GM23338 (cell line): ENCODE results near the gene FGD4. TPM values are rescaled to one million over a fixed set of nuclear protein-coding genes. Genes with fewer than 3 reads are reported as not detected.

Source experiments
- ATAC-seq: fragments of 200-7000 bp; cut with Tn5 transposase; 3 replicates; pipeline ENCODE4 v1.9.1; 2020
- DNase-seq: peaks from one replicate; pipeline ENCODE4 v3.0.0-alpha.2; 2015; ENCODE audit warnings: low spot score
- H2AFZ ChIP-seq: fragments of 200-600 bp; sonication (generic); 2 replicates; pipeline ENCODE4 v1.8.0; 2016; ENCODE audit warnings: antibody characterized with exemption, mild to moderate bottlenecking, moderate library complexity
- H3F3A ChIP-seq: fragments of 200-600 bp; sonication (generic); replicated peaks from 2 replicates; pipeline ENCODE4 v1.8.0; 2017; ENCODE audit warnings: antibody characterized with exemption, mixed run types, low read depth
- H3K27ac ChIP-seq: fragments of 200-600 bp; sonication (generic); 2 replicates; pipeline ENCODE4 v1.6.1; 2016; ENCODE audit warnings: low read depth
- H3K27me3 ChIP-seq: fragments of 200-600 bp; sonication (generic); 2 replicates; pipeline ENCODE4 v1.8.0; 2016; ENCODE audit warnings: mild to moderate bottlenecking, mixed run types, moderate library complexity; ENCODE audit not compliant: insufficient read depth
- H3K36me3 ChIP-seq: fragments of 200-600 bp; sonication (generic); 2 replicates; pipeline ENCODE4 v1.8.0; 2016; ENCODE audit warnings: mild to moderate bottlenecking; ENCODE audit not compliant: insufficient read depth
- H3K4me1 ChIP-seq: fragments of 200-600 bp; sonication (generic); 2 replicates; pipeline ENCODE4 v1.8.0; 2016; ENCODE audit warnings: mild to moderate bottlenecking, moderate library complexity; ENCODE audit not compliant: insufficient read depth
- H3K4me2 ChIP-seq: fragments of 200-600 bp; sonication (generic); 2 replicates; pipeline ENCODE4 v1.7.1; 2017; ENCODE audit warnings: mixed run types
- H3K4me3 ChIP-seq: fragments of 200-600 bp; sonication (generic); 2 replicates; pipeline ENCODE4 v1.6.1; 2016; ENCODE audit warnings: mixed run types
- H3K79me2 ChIP-seq: fragments of 200-600 bp; sonication (generic); replicated peaks from 2 replicates; pipeline ENCODE4 v1.8.0; 2017; ENCODE audit warnings: mild to moderate bottlenecking; ENCODE audit not compliant: insufficient read depth
- H3K9me2 ChIP-seq: fragments of 200-600 bp; sonication (generic); 2 replicates; pipeline ENCODE4 v1.8.0; 2017; ENCODE audit not compliant: insufficient read depth
- H4K20me1 ChIP-seq: fragments of 200-600 bp; sonication (generic); replicated peaks from 2 replicates; pipeline ENCODE4 v1.8.0; 2017; ENCODE audit warnings: mild to moderate bottlenecking; ENCODE audit not compliant: insufficient read depth
- H3K27ac Mint-ChIP-seq: 2 replicates; pipeline ENCODE4 v1.8.0; 2020; ENCODE audit warnings: inconsistent platforms, mild to moderate bottlenecking, moderate library complexity, mixed read lengths
- H3K27me3 Mint-ChIP-seq: 3 replicates; pipeline ENCODE4 v1.8.0; 2022; ENCODE audit warnings: low read depth, mild to moderate bottlenecking, moderate library complexity, mixed read lengths, inconsistent platforms; ENCODE audit not compliant: insufficient read depth, poor library complexity
- H3K36me3 Mint-ChIP-seq: 3 replicates; pipeline ENCODE4 v1.8.0; 2021; ENCODE audit warnings: low read depth, mild to moderate bottlenecking, inconsistent platforms, moderate library complexity, mixed read lengths
- H3K4me1 Mint-ChIP-seq: 3 replicates; pipeline ENCODE4 v1.8.0; 2020; ENCODE audit warnings: mild to moderate bottlenecking, inconsistent platforms, mixed read lengths
- H3K4me3 Mint-ChIP-seq: 3 replicates; pipeline ENCODE4 v1.8.0; 2021; ENCODE audit warnings: moderate library complexity, mild to moderate bottlenecking, inconsistent platforms, mixed read lengths
- H3K9me3 Mint-ChIP-seq: 3 replicates; pipeline ENCODE4 v1.8.0; 2020; ENCODE audit warnings: moderate library complexity, mild to moderate bottlenecking, inconsistent platforms, mixed read lengths
- JUNB ChIP-seq: IDR thresholded peaks from one replicate; pipeline ENCODE4 v1.6.1; 2016; ENCODE audit warnings: antibody characterized with exemption; ENCODE audit not compliant: unreplicated experiment
- polyA plus RNA-seq: library from polyadenylated mRNA; unstranded; fragments of >200 nt; fragmentation: Nextera tagmentation; extraction: Ambion mirVana; gene quantifications from 2 replicates; pipeline ENCODE4 v1.2.1, GENCODE V29; 2016
- total RNA-seq: library from RNA; depleted of rRNA; stranded (reverse); fragments of >200 nt; shearing (Covaris generic); gene quantifications from 2 replicates; pipeline ENCODE4 v1.2.3, GENCODE V29; 2014
- TF ChIP-seq, protein P1 (sequence below): fragments of 250-450 bp; sonication (Bioruptor Pico); IDR thresholded peaks from 2 replicates; pipeline ENCODE4 v1.5.0; 2020; ENCODE audit warnings: mild to moderate bottlenecking, moderate library complexity
- TF ChIP-seq, protein P2 (sequence below): IDR thresholded peaks from one replicate; pipeline ENCODE4 v1.6.1; 2018; ENCODE audit warnings: antibody characterized with exemption; ENCODE audit not compliant: unreplicated experiment

The FGD4 gene
- total and polyA plus RNA-seq, 2 experiments from 2014 or later = 24.3 to 54.3 TPM

DNA sequence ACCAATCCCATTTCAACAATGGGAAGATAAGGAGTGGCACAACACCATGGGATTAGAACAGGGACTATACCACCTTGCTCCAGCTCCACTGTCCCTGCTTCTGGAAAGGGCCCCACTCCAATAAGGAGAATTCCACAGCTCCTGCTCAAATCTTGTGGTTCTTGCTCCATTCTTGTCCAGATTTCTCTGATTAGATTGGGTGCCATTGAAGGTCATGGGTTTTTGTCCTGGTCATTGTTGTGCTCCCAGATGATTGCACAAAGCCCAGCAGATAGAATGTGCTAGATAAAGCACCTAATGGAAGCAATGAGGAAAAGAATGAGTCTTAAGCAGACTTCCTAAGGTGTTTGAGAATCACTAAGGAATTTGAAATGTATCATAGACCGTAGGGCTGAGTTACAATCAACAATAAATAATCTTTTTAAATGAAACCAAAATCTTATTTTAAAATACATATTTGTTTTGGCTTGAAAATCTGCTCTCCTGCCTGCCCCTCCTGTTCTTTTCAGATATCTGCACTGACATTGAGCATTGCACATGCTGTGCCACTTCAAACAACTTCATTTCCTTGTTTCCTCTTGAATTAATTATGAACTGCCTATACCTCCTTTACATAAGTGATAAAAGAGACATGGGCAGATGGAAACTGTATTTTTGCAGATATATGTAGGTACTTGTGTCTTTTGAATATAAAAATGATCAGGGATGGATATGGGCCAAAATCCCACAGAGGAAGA is 115.9 kb downstream of the FGD4 start:
- peak overlapping the region; percentile 63; the same call in 1 of the 2 replicates for H3K27ac Mint-ChIP-seq
- ATAC-seq (no peak), DNase-seq (no peak)
- Histone ChIP-seq H3K4me3 (no peak overlapping the region), H3K4me1 (peaks cover 30% of the 10 kb centered on the region), H3K79me2 (peaks cover 98% of the 10 kb centered on the region), H3K36me3 (no peaks in the 10 kb centered on the region), H3F3A (no peaks in the 10 kb centered on the region), H4K20me1 (peaks cover 28% of the 10 kb centered on the region), H3K9me2 (no peaks in the 10 kb centered on the region), H2AFZ (no peak overlapping the region), H3K27ac (no peak overlapping the region), H3K4me2 (no peak overlapping the region), H3K27me3 (no peaks in the 10 kb centered on the region)
- TF ChIP-seq, protein P1, sequence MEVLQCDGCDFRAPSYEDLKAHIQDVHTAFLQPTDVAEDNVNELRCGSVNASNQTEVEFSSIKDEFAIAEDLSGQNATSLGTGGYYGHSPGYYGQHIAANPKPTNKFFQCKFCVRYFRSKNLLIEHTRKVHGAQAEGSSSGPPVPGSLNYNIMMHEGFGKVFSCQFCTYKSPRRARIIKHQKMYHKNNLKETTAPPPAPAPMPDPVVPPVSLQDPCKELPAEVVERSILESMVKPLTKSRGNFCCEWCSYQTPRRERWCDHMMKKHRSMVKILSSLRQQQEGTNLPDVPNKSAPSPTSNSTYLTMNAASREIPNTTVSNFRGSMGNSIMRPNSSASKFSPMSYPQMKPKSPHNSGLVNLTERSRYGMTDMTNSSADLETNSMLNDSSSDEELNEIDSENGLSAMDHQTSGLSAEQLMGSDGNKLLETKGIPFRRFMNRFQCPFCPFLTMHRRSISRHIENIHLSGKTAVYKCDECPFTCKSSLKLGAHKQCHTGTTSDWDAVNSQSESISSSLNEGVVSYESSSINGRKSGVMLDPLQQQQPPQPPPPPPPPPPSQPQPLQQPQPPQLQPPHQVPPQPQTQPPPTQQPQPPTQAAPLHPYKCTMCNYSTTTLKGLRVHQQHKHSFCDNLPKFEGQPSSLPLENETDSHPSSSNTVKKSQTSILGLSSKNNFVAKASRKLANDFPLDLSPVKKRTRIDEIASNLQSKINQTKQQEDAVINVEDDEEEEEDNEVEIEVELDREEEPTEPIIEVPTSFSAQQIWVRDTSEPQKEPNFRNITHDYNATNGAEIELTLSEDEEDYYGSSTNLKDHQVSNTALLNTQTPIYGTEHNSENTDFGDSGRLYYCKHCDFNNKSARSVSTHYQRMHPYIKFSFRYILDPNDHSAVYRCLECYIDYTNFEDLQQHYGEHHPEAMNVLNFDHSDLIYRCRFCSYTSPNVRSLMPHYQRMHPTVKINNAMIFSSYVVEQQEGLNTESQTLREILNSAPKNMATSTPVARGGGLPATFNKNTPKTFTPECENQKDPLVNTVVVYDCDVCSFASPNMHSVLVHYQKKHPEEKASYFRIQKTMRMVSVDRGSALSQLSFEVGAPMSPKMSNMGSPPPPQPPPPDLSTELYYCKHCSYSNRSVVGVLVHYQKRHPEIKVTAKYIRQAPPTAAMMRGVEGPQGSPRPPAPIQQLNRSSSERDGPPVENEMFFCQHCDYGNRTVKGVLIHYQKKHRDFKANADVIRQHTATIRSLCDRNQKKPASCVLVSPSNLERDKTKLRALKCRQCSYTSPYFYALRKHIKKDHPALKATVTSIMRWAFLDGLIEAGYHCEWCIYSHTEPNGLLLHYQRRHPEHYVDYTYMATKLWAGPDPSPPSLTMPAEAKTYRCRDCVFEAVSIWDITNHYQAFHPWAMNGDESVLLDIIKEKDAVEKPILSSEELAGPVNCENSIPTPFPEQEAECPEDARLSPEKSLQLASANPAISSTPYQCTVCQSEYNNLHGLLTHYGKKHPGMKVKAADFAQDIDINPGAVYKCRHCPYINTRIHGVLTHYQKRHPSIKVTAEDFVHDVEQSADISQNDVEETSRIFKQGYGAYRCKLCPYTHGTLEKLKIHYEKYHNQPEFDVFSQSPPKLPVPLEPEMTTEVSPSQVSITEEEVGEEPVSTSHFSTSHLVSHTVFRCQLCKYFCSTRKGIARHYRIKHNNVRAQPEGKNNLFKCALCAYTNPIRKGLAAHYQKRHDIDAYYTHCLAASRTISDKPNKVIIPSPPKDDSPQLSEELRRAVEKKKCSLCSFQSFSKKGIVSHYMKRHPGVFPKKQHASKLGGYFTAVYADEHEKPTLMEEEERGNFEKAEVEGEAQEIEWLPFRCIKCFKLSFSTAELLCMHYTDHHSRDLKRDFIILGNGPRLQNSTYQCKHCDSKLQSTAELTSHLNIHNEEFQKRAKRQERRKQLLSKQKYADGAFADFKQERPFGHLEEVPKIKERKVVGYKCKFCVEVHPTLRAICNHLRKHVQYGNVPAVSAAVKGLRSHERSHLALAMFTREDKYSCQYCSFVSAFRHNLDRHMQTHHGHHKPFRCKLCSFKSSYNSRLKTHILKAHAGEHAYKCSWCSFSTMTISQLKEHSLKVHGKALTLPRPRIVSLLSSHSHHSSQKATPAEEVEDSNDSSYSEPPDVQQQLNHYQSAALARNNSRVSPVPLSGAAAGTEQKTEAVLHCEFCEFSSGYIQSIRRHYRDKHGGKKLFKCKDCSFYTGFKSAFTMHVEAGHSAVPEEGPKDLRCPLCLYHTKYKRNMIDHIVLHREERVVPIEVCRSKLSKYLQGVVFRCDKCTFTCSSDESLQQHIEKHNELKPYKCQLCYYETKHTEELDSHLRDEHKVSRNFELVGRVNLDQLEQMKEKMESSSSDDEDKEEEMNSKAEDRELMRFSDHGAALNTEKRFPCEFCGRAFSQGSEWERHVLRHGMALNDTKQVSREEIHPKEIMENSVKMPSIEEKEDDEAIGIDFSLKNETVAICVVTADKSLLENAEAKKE (CRISPR knock-in tag) = no peak
- TF ChIP-seq, protein P2, sequence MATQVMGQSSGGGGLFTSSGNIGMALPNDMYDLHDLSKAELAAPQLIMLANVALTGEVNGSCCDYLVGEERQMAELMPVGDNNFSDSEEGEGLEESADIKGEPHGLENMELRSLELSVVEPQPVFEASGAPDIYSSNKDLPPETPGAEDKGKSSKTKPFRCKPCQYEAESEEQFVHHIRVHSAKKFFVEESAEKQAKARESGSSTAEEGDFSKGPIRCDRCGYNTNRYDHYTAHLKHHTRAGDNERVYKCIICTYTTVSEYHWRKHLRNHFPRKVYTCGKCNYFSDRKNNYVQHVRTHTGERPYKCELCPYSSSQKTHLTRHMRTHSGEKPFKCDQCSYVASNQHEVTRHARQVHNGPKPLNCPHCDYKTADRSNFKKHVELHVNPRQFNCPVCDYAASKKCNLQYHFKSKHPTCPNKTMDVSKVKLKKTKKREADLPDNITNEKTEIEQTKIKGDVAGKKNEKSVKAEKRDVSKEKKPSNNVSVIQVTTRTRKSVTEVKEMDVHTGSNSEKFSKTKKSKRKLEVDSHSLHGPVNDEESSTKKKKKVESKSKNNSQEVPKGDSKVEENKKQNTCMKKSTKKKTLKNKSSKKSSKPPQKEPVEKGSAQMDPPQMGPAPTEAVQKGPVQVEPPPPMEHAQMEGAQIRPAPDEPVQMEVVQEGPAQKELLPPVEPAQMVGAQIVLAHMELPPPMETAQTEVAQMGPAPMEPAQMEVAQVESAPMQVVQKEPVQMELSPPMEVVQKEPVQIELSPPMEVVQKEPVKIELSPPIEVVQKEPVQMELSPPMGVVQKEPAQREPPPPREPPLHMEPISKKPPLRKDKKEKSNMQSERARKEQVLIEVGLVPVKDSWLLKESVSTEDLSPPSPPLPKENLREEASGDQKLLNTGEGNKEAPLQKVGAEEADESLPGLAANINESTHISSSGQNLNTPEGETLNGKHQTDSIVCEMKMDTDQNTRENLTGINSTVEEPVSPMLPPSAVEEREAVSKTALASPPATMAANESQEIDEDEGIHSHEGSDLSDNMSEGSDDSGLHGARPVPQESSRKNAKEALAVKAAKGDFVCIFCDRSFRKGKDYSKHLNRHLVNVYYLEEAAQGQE = no peak
- no peak for TF ChIP-seq JUNB
- no peaks in the 10 kb centered on the region for H3K9me3 Mint-ChIP-seq
- peaks cover 44% of the 10 kb centered on the region for H3K4me1 Mint-ChIP-seq
- H3K27me3 Mint-ChIP-seq = peaks cover 2% of the 10 kb centered on the region
- peaks cover 3% of the 10 kb centered on the region; the same call in 1 of the 3 replicates for H3K36me3 Mint-ChIP-seq
- no peak overlapping the region for H3K4me3 Mint-ChIP-seq
